H9 (cell line): ENCODE data around the gene PCNX4. TPM values are rescaled to one million over a fixed set of nuclear protein-coding genes. Genes with fewer than 3 reads are reported as not detected.

Source experiments
- DNase-seq: peaks from one replicate; pipeline ENCODE4 v3.0.0-alpha.2; 2017
- H2AFZ ChIP-seq: one replicate; pipeline ENCODE4 v1.6.1; 2013; ENCODE audit warnings: mild to moderate bottlenecking, low read length, control low read depth, moderate library complexity
- H2AK5ac ChIP-seq: 2 replicates; pipeline ENCODE4 v1.6.1; 2013; ENCODE audit warnings: low read length, control low read depth, mixed read lengths; ENCODE audit not compliant: insufficient read length
- H2BK120ac ChIP-seq: one replicate; pipeline ENCODE4 v1.6.1; 2013; ENCODE audit warnings: low read depth, mild to moderate bottlenecking, low read length, control low read depth, inconsistent platforms; ENCODE audit not compliant: poor library complexity, severe bottlenecking
- H2BK12ac ChIP-seq: 2 replicates; pipeline ENCODE4 v1.6.1; 2013; ENCODE audit warnings: low read length, control low read depth, mixed read lengths, low read depth; ENCODE audit not compliant: insufficient read length
- H2BK15ac ChIP-seq: 2 replicates; pipeline ENCODE4 v1.6.1; 2013; ENCODE audit warnings: low read depth, low read length, control low read depth
- H2BK20ac ChIP-seq: one replicate; pipeline ENCODE4 v1.6.1; 2013; ENCODE audit warnings: low read depth, mild to moderate bottlenecking, low read length, control low read depth, inconsistent platforms; ENCODE audit not compliant: poor library complexity, severe bottlenecking
- H2BK5ac ChIP-seq: 2 replicates; pipeline ENCODE4 v1.6.1; 2013; ENCODE audit warnings: low read length, control low read depth, mixed read lengths; ENCODE audit not compliant: insufficient read length
- H3K14ac ChIP-seq: 2 replicates; pipeline ENCODE4 v1.6.1; 2013; ENCODE audit warnings: low read length, control low read depth; ENCODE audit not compliant: insufficient read depth
- H3K18ac ChIP-seq: 2 replicates; pipeline ENCODE4 v1.6.1; 2013; ENCODE audit warnings: low read depth, mild to moderate bottlenecking, mixed read lengths, low read length, control low read depth; ENCODE audit not compliant: insufficient read length
- H3K23ac ChIP-seq: 2 replicates; pipeline ENCODE4 v1.6.1; 2013; ENCODE audit warnings: low read length, control low read depth, mixed read lengths, low read depth; ENCODE audit not compliant: insufficient read length
- H3K23me2 ChIP-seq: 2 replicates; pipeline ENCODE4 v1.6.1; 2013; ENCODE audit warnings: low read depth, mild to moderate bottlenecking, mixed read lengths, low read length, control low read depth; ENCODE audit not compliant: insufficient read length, poor library complexity, severe bottlenecking
- H3K27ac ChIP-seq: 2 replicates; pipeline ENCODE4 v1.5.1; 2013; ENCODE audit warnings: low read length, control low read depth, mixed read lengths, low read depth; ENCODE audit not compliant: insufficient read length
- H3K27me3 ChIP-seq: 2 replicates; pipeline ENCODE4 v1.6.1; 2013; ENCODE audit warnings: low read length, control low read depth, inconsistent platforms; ENCODE audit not compliant: insufficient read depth
- H3K4ac ChIP-seq: 2 replicates; pipeline ENCODE4 v1.6.1; 2013; ENCODE audit warnings: low read depth, mild to moderate bottlenecking, control low read depth, inconsistent platforms, low read length, moderate library complexity
- H3K4me1 ChIP-seq: 2 replicates; pipeline ENCODE4 v1.6.1; 2013; ENCODE audit warnings: low read length, control low read depth, inconsistent platforms; ENCODE audit not compliant: insufficient read depth
- H3K4me2 ChIP-seq: 2 replicates; pipeline ENCODE4 v1.6.1; 2013; ENCODE audit warnings: low read length, control low read depth, mixed read lengths; ENCODE audit not compliant: insufficient read length, insufficient read depth
- H3K56ac ChIP-seq: 2 replicates; pipeline ENCODE4 v1.6.1; 2013; ENCODE audit warnings: low read depth, mild to moderate bottlenecking, mixed read lengths, low read length, control low read depth; ENCODE audit not compliant: insufficient read length
- H3K79me1 ChIP-seq: 2 replicates; pipeline ENCODE4 v1.6.1; 2013; ENCODE audit warnings: low read depth, mild to moderate bottlenecking, moderate library complexity, low read length, control low read depth, inconsistent platforms; ENCODE audit not compliant: insufficient read depth, poor library complexity, severe bottlenecking
- H3K79me2 ChIP-seq: 2 replicates; pipeline ENCODE4 v1.6.1; 2013; ENCODE audit warnings: low read length, control low read depth, inconsistent platforms; ENCODE audit not compliant: insufficient read depth
- H3K9ac ChIP-seq: 2 replicates; pipeline ENCODE4 v1.6.1; 2013; ENCODE audit warnings: low read length, control low read depth, mixed read lengths; ENCODE audit not compliant: insufficient read length; ENCODE audit errors: extremely low read depth
- H3K9me3 ChIP-seq: one replicate; pipeline ENCODE4 v1.6.1; 2013; ENCODE audit warnings: low read depth, low read length, inconsistent platforms; ENCODE audit not compliant: control insufficient read depth
- H3T11ph ChIP-seq: one replicate; pipeline ENCODE4 v1.6.1; 2013; ENCODE audit warnings: mild to moderate bottlenecking, low read length, control low read depth, inconsistent platforms
- H4K20me1 ChIP-seq: one replicate; pipeline ENCODE4 v1.6.1; 2013; ENCODE audit not compliant: control insufficient read depth, insufficient read length, insufficient read depth
- H4K5ac ChIP-seq: 2 replicates; pipeline ENCODE4 v1.6.1; 2013; ENCODE audit warnings: low read depth, mild to moderate bottlenecking, mixed read lengths, low read length, control low read depth; ENCODE audit not compliant: insufficient read length
- H4K8ac ChIP-seq: replicated peaks from 2 replicates; pipeline ENCODE4 v1.6.1; 2013; ENCODE audit warnings: low read length, control low read depth, mixed read lengths, low read depth; ENCODE audit not compliant: insufficient read length
- H4K91ac ChIP-seq: 2 replicates; pipeline ENCODE4 v1.6.1; 2013; ENCODE audit warnings: low read depth, mild to moderate bottlenecking, moderate library complexity, mixed read lengths, low read length, control low read depth; ENCODE audit not compliant: insufficient read length
- H3K27ac Mint-ChIP-seq, 3 experiments: 2 replicates in 2 of 3; 3 replicates in 1 of 3; pipeline ENCODE4 v1.8.0; 2020 to 2021; ENCODE audit warnings: mixed read lengths in 3 of 3, mild to moderate bottlenecking in 1 of 3, moderate library complexity in 1 of 3
- H3K27me3 Mint-ChIP-seq: 2 replicates; pipeline ENCODE4 v1.8.0; 2021; ENCODE audit warnings: low read depth, mild to moderate bottlenecking, moderate library complexity, mixed read lengths
- H3K36me3 Mint-ChIP-seq, 3 experiments: 2 replicates in 2 of 3; 3 replicates in 1 of 3; pipeline ENCODE4 v1.8.0; 2020 to 2021; ENCODE audit warnings: low read depth in 3 of 3, mixed read lengths in 3 of 3; ENCODE audit not compliant: insufficient read depth in 1 of 3
- H3K4me1 Mint-ChIP-seq, 2 experiments: 2 replicates each; pipeline ENCODE4 v1.8.0; 2020; ENCODE audit warnings: mixed read lengths in 2 of 2
- H3K4me3 Mint-ChIP-seq, 2 experiments: 2 replicates in 1 of 2; 3 replicates in 1 of 2; pipeline ENCODE4 v1.8.0; 2020 to 2021; ENCODE audit warnings: mild to moderate bottlenecking in 2 of 2, mixed read lengths in 2 of 2, moderate library complexity in 1 of 2
- H3K9me3 Mint-ChIP-seq, 2 experiments: 2 replicates in 1 of 2; 3 replicates in 1 of 2; pipeline ENCODE4 v1.8.0; 2020; ENCODE audit warnings: mild to moderate bottlenecking in 2 of 2, mixed read lengths in 2 of 2, moderate library complexity in 1 of 2
- CTCF ChIP-seq: fragments of 200-600 bp; sonication (generic); conservative IDR thresholded peaks from 3 replicates; pipeline ENCODE4 v1.8.0; 2021; ENCODE audit warnings: antibody characterized with exemption, mild to moderate bottlenecking
- total RNA-seq: library from RNA; stranded (reverse); gene quantifications from 2 replicates; pipeline ENCODE4 v1.2.1, GENCODE V29; 2021

Gene PCNX4
- total RNA-seq, 1 experiment from 2014 or later, result 40.0 TPM

- no peak overlapping the region; a peak in 1 of 7 replicates for H3K27ac Mint-ChIP-seq
Measured at GRCh38 chr14:60085085-60085484, 6.6 kb upstream of the PCNX4 start.

More at GRCh38 chr14:60085085-60085484, 6.6 kb upstream of the PCNX4 start:
- no peaks in the 10 kb centered on the region for H3K9me3 ChIP-seq
- no peak overlapping the region for H2AFZ ChIP-seq
- no peak overlapping the region for H4K91ac ChIP-seq
- no peak overlapping the region for H2BK5ac ChIP-seq
- H3K18ac ChIP-seq, result no peak overlapping the region
- Mint-ChIP-seq H3K36me3 (no peaks in the 10 kb centered on the region), H3K9me3 (no peaks in the 10 kb centered on the region), H3K27me3 (no peaks in the 10 kb centered on the region), H3K4me3 (no peak overlapping the region), H3K4me1 (peaks cover 5 to 6% of the 10 kb centered on the region in 2 experiments; a peak in 3 of 4 replicates)
- no peaks in the 10 kb centered on the region for H3K4me1 ChIP-seq
- no peaks in the 10 kb centered on the region for H3K27me3 ChIP-seq
- H3K14ac ChIP-seq, result no peak overlapping the region
- DNase-seq, result no peak
- H2BK20ac ChIP-seq, result no peak overlapping the region
- H3K4me2 ChIP-seq, result no peak overlapping the region
- no peak overlapping the region for H3K56ac ChIP-seq
- no peak overlapping the region for H2BK120ac ChIP-seq
- H3K27ac ChIP-seq, result no peak overlapping the region
- no peak overlapping the region for H2BK12ac ChIP-seq
- H4K20me1 ChIP-seq, result no peaks in the 10 kb centered on the region
- no peaks in the 10 kb centered on the region for H3K23me2 ChIP-seq
- TF ChIP-seq CTCF, result no peak
- no peaks in the 10 kb centered on the region for H3K79me2 ChIP-seq
- H3T11ph ChIP-seq, result no peak overlapping the region
- H3K9ac ChIP-seq, result no peak overlapping the region
- H3K79me1 ChIP-seq, result no peaks in the 10 kb centered on the region
- H4K8ac ChIP-seq, result no peak overlapping the region
- no peak overlapping the region for H4K5ac ChIP-seq
- no peak overlapping the region for H2BK15ac ChIP-seq
- H3K23ac ChIP-seq, result no peak overlapping the region
- no peak overlapping the region for H2AK5ac ChIP-seq
- no peak overlapping the region for H3K4ac ChIP-seq
